OCI-LY3 (cell line): ENCODE measurements around the gene PGAM5.
A peak's percentile ranks its signal among the peaks of the same experiment; 100 is the strongest.

Experiments used
- H2AFZ ChIP-seq: fragments of 200-600, 300-600 bp; shearing (Covaris generic); 2 replicates; pipeline ENCODE4 v1.6.0; 2014; ENCODE audit warnings: antibody characterized with exemption, low read depth, low read length
- H3K27ac ChIP-seq: fragments of 200-600, 300-600 bp; sonication (generic); 2 replicates; pipeline ENCODE4 v1.5.1; 2014; ENCODE audit warnings: mild to moderate bottlenecking, low read length, moderate library complexity, mixed read lengths
- H3K27me3 ChIP-seq: fragments of 200-600, 300-600 bp; sonication (generic); 2 replicates; pipeline ENCODE4 v1.6.1; 2014; ENCODE audit warnings: low read depth, low read length, mixed read lengths
- H3K36me3 ChIP-seq: fragments of 200-600, 300-600 bp; sonication (generic); replicated peaks from 2 replicates; pipeline ENCODE3; 2014; ENCODE audit warnings: low read depth, low read length, mixed read lengths
- H3K4me1 ChIP-seq: fragments of 300-600, 200-600 bp; sonication (generic); 2 replicates; pipeline ENCODE4 v1.6.1; 2014; ENCODE audit warnings: low read length, mixed read lengths
- H3K4me2 ChIP-seq: fragments of 200-600, 300-600 bp; sonication (generic); 2 replicates; pipeline ENCODE4 v1.6.1; 2014; ENCODE audit warnings: low read length, mixed read lengths
- H3K4me3 ChIP-seq: fragments of 300-600, 200-600 bp; sonication (generic); 2 replicates; pipeline ENCODE4 v1.5.1; 2014; ENCODE audit warnings: antibody characterized with exemption, mild to moderate bottlenecking, low read length, moderate library complexity
- H3K79me2 ChIP-seq: fragments of 300-600, 200-600 bp; shearing (Covaris generic); 2 replicates; pipeline ENCODE4 v1.6.1; 2014; ENCODE audit warnings: mild to moderate bottlenecking, low read length, mixed read lengths
- H3K9ac ChIP-seq: fragments of 300-600, 200-600 bp; shearing (Covaris generic); 2 replicates; pipeline ENCODE4 v1.6.0; 2014; ENCODE audit warnings: mild to moderate bottlenecking, low read length, moderate library complexity
- H3K9me3 ChIP-seq: fragments of 200-600, 300-600 bp; shearing (Covaris generic); 2 replicates; pipeline ENCODE4 v1.6.1; 2014; ENCODE audit warnings: low read length, mixed read lengths; ENCODE audit not compliant: insufficient read depth
- H4K20me1 ChIP-seq: fragments of 200-600, 300-600 bp; sonication (generic); 2 replicates; pipeline ENCODE4 v1.6.1; 2016; ENCODE audit warnings: low read length, mixed read lengths; ENCODE audit not compliant: insufficient read depth
- EZH2phosphoT487 ChIP-seq: fragments of 200-600 bp; shearing (Covaris generic); IDR thresholded peaks from 2 replicates; pipeline ENCODE4 v1.6.1; 2018; ENCODE audit warnings: antibody characterized with exemption, mixed run types, low read depth
- TF ChIP-seq, protein P1 (sequence below): fragments of 200-600, 300-600 bp; sonication (generic); IDR thresholded peaks from 2 replicates; pipeline ENCODE4 v1.5.1; 2014; ENCODE audit warnings: antibody characterized with exemption, low read length, low read depth

Gene PGAM5

GRCh38 chr12:132711080-132711843 lies 620 bp downstream of the PGAM5 start:
- Histone ChIP-seq H3K27ac (peak overlapping the region; percentile 19; the same call in 1 of the 2 replicates), H3K27me3 (no peaks in the 10 kb centered on the region), H2AFZ (no peak overlapping the region), H3K4me2 (peak overlapping the region; percentile 82), H4K20me1 (peaks cover 7% of the 10 kb centered on the region), H3K79me2 (peaks cover 56% of the 10 kb centered on the region), H3K9me3 (peaks cover 3% of the 10 kb centered on the region; the same call in 1 of the 2 replicates), H3K9ac (peak overlapping the region; percentile 75), H3K4me3 (peak overlapping the region; percentile 90), H3K4me1 (peaks cover 12% of the 10 kb centered on the region; the same call in 1 of the 2 replicates), H3K36me3 (peaks cover 27% of the 10 kb centered on the region)
- TF ChIP-seq, protein P1, sequence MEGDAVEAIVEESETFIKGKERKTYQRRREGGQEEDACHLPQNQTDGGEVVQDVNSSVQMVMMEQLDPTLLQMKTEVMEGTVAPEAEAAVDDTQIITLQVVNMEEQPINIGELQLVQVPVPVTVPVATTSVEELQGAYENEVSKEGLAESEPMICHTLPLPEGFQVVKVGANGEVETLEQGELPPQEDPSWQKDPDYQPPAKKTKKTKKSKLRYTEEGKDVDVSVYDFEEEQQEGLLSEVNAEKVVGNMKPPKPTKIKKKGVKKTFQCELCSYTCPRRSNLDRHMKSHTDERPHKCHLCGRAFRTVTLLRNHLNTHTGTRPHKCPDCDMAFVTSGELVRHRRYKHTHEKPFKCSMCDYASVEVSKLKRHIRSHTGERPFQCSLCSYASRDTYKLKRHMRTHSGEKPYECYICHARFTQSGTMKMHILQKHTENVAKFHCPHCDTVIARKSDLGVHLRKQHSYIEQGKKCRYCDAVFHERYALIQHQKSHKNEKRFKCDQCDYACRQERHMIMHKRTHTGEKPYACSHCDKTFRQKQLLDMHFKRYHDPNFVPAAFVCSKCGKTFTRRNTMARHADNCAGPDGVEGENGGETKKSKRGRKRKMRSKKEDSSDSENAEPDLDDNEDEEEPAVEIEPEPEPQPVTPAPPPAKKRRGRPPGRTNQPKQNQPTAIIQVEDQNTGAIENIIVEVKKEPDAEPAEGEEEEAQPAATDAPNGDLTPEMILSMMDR: no peak

DNA sequence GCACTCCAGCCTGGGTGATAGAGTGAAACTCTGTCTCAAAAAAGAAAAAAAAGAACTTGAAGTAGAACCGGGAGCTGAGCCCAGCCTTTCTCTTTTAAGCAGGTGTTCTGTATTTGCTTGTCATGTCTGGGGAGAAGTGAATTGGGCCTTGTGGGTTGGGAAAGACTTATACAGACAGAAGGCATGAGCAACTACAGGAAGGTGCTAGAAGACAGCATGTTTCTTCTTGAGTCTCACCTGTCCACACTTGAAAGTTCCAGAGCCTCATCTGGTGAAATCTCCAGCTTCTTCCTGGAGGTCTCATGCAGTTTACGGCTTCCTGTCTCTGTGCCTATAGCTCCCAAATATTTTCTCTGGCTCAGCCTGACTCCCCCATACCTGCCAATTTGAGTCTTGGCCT lies 2.5 kb downstream of the PGAM5 start:
- peaks cover 7% of the 10 kb centered on the region for H4K20me1 ChIP-seq
- H3K4me1 ChIP-seq: peaks cover 12% of the 10 kb centered on the region; the same call in 1 of the 2 replicates
- H3K79me2 ChIP-seq: peaks cover 63% of the 10 kb centered on the region
- H3K27me3 ChIP-seq: no peaks in the 10 kb centered on the region
- H3K4me2 ChIP-seq: no peak overlapping the region
- H3K36me3 ChIP-seq: peaks cover 38% of the 10 kb centered on the region
- TF ChIP-seq EZH2phosphoT487: no peak
- TF ChIP-seq, protein P1: no peak
- H3K27ac ChIP-seq: no peak overlapping the region
- H2AFZ ChIP-seq: no peak overlapping the region
- H3K9ac ChIP-seq: no peak overlapping the region
- peaks cover 3% of the 10 kb centered on the region; the same call in 1 of the 2 replicates for H3K9me3 ChIP-seq
- no peak overlapping the region for H3K4me3 ChIP-seq

DNA sequence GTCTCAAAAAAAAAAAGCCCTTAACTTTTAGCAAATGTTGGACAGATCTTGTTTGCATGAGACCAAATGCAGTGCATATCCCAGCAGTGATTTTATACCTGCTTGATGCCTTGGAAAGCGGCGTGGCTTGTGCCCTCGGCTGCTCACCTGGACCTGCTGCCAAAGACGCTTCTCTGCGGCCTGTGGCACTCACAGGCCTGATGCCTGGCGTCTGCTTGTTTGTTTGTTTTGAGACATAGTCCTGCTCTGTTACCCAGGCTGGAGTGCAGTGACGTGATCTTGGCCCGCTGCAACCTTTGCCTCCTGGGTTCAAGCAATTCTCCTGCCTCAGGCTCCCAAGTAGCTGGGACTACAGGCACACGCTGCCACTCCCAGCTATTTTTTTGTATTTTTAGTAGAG lies 5.2 kb downstream of the PGAM5 start:
- peaks cover 54% of the 10 kb centered on the region for H3K79me2 ChIP-seq
- peaks cover 51% of the 10 kb centered on the region for H3K36me3 ChIP-seq
- H3K4me1 ChIP-seq: peaks cover 6% of the 10 kb centered on the region; the same call in 1 of the 2 replicates
- H4K20me1 ChIP-seq: peaks cover 7% of the 10 kb centered on the region
- no peak overlapping the region for H3K4me2 ChIP-seq
- TF ChIP-seq EZH2phosphoT487: no peak
- TF ChIP-seq, protein P1: no peak
- no peak overlapping the region for H3K9ac ChIP-seq
- no peaks in the 10 kb centered on the region for H3K9me3 ChIP-seq
- H3K4me3 ChIP-seq: no peak overlapping the region
- H3K27ac ChIP-seq: no peak overlapping the region
- H3K27me3 ChIP-seq: no peaks in the 10 kb centered on the region
- no peak overlapping the region for H2AFZ ChIP-seq

GRCh38 chr12:132716356-132716755 lies 5.7 kb downstream of the PGAM5 start:
- Histone ChIP-seq H3K4me2 (no peak overlapping the region), H3K9me3 (no peaks in the 10 kb centered on the region), H2AFZ (no peak overlapping the region), H3K4me3 (no peak overlapping the region), H3K27ac (no peak overlapping the region), H3K36me3 (peaks cover 55% of the 10 kb centered on the region), H3K9ac (no peak overlapping the region), H3K27me3 (no peaks in the 10 kb centered on the region), H3K4me1 (peaks cover 6% of the 10 kb centered on the region; the same call in 1 of the 2 replicates), H3K79me2 (peaks cover 49% of the 10 kb centered on the region), H4K20me1 (peaks cover 7% of the 10 kb centered on the region)
- TF ChIP-seq, protein P1: no peak
- no peak for TF ChIP-seq EZH2phosphoT487
